ENCODE data around the gene MARCHF6.
"Not testable (repeated sequence)": the region's sequence is repeated elsewhere in the genome, so short reads cannot be mapped to it uniquely, and the experiment has no call there.

MARCHF6 gene

DNA sequence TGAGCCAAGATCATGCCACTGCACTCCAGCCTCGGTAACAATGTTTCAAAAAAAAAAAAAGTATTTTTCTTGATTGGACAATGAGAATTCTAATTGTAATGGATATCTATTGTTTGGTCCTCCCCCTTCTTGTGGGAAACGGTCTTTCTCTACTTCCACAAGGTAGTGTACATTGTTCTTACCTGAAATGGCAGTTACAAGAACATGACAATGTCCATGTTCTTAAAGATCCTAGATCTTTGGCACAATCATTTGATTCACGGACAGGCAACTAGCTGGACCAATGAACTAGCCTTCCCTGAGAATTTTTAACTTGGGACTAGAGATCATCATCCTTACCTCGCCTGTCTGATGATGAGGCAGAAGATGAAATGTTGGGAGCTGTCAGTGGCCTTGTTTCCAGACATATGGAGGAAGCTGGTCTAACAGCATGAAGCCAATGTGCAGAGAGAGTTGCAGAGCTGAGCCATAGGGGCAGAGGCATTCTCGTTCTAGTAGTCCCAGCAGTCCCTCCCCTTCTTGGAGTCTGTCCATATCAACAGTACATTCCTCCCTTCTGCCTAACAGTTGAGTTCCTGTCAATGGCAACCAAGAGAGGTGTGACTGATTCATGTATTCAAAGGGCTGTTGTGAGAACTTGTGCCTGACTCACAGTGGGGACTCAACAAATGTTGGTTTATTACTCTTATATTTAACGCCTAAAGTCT is 2.1 kb upstream of the MARCHF6 start:
- no peak for FAIRE-seq

DNA sequence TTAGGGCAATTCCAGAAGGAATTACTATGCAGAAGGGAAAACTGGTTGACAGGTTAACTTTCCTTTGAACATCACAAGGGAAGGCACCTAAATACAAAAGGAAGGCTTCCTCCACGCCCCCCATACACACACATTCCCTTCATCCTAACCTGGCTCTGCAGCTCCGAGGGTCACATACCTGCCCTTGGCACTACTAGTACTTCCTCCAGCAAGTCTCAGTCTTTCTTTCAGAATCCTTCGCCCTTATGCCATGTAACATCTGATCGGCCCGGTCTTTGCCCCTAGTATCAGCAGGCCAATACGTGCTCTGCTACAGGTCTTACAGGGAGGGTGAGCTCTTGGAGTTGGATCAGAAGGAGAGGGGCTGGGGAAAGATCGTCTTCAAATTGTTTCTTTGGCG is 1.6 kb upstream of the MARCHF6 start:
- FAIRE-seq, result no peak

DNA sequence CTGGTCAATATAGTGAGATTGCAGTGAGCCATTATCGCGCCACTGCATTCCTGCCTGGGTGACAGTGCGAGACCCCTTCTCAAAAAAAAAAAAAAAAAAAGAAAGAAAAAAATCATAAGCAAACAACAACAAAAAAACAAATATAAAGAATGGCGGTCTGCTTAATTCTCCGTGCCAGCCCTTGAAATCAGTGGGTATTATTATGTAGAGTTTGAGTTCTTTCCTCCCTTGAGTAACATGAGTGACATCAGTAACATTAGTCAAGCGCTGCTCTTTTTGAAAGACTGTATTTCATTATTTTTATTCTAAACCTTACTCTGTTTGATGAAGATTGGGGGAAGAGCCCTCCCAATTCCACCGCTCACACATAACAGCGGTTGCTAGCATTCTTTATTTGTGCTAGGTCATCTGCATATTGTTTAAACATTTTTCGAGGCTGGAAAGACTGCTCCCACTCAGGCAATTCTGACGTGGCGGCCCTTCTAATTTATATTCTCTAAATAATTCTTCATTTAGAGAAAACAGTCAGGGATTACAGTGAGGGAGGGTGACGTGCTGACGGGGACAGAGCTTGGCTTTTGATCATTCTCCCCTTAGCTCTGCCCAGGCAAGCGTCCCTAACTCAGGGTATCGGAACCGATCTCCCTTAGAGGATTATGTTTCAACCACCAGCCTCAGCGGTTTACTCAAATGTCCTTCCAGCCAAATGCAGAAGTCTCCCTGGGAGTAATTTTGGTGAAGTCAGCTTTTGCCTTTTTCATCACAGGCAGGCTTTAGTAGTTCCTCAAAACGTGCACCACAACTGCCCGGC is 860 bp upstream of the MARCHF6 start:
- FAIRE-seq, result no peak

DNA sequence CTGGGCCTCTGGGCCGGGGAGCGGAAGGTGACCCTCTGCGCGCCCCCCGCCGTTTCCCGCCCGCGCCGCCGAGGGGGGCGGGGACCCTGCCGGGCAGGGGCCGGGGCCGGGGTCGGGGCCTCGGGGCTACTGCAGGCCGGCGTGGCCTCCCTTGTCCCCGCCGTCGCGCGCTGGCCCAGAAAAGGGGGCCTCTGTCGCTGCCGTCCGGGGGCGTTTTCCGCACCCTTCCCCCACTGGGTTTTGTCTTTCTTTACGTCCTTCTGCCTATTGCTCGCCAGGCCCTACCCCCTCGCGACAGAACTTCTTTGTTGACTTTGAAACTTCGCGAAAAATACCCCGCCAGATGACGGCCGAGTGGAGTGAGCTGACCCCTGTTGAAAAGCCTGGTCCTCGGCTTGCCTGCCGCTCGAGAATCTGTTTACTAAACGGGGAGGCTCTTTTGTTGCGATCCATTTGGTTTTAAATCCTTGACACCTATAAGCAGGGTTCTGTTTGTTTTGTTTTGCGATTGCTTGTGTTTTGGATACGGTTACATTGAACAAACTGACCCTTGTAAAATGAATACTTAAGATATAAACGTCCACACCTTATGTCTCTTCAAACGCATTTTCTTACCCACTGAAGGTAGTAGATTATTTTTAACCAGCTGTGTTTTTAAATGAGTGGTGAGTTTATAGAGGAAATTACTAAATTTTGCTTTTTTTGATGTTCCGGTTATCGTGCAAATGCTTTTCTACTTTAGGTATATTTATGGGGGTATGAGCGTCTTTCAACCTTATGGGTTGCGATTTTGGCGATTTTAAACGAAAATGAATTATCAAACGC is 765 bp downstream of the MARCHF6 start:
- no peak for FAIRE-seq

DNA sequence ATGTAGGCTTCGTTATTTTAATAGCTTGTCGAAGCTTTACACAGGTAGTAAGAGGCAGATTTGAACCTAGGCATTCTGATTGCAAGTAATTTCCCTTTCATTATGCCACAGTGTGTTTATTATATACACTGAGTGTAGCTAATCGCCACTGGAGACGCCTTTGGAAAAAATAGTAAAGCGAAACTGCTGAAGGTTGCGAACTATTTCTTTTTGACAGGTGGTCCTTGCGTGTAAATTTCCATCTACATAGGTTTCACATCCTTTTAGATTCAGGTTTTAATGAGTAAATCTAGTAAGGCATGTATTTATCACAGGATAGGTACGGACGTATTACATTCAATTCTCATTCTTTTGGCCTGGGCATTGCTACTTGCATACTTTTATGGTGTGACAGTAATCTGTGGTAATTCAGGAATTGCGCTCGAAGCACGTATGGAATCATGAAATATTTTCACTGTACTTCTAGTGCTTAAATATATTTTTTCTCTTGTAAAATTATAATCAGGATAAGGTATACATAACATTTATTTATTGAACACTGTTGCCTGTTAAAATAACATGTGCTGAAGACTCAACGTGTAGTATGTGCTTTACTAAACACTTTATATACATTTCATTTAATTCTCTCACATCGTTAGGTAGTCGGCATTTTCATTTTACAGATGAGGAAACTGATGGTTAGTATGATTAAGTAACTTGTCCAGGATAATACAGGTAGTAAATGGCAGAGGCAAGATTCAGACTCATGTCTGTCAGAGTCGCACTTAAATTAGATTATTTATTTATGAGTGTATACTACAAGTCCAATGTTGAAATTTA is 1.8 kb downstream of the MARCHF6 start:
- FAIRE-seq, result no peak

DNA sequence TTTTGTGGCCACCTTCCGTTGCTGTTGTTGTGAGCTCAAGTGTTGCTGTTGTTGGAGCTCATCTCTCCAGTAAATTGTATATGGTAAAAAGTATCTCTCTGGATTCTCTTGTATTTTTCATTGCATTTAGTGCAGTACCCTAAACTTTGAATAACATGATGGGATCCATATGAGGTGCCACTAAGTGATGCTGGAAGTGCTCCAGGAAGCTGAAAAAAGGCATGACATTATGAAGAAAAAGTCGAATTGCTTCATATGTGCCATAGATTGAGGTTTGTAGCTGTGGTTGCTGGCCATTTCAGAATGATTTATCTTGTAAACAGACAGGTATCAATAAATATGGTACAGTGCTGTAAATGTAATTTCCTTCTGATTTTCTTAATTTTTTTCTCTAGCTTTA is 5.5 kb downstream of the MARCHF6 start:
- FAIRE-seq, result no peak

DNA sequence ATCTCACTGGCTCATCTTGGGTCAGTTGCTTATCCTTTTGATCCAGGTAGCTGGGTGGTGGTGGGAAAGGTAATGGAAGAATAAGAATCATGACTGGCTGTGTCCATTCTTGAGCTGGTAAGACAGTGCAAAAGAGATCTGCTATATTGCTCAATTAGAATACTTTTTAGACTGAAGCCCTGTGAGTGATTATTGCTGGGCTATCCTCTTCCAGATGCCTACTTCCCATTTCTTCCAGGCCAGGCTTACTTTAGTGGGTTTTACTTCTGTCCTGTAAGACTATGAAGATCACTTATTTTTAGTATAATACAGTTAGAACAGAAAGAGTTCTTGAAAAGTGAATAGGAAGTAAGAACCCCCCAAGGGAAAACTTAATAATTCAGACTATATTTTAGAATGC is 7.2 kb downstream of the MARCHF6 start:
- FAIRE-seq, result no peak

DNA sequence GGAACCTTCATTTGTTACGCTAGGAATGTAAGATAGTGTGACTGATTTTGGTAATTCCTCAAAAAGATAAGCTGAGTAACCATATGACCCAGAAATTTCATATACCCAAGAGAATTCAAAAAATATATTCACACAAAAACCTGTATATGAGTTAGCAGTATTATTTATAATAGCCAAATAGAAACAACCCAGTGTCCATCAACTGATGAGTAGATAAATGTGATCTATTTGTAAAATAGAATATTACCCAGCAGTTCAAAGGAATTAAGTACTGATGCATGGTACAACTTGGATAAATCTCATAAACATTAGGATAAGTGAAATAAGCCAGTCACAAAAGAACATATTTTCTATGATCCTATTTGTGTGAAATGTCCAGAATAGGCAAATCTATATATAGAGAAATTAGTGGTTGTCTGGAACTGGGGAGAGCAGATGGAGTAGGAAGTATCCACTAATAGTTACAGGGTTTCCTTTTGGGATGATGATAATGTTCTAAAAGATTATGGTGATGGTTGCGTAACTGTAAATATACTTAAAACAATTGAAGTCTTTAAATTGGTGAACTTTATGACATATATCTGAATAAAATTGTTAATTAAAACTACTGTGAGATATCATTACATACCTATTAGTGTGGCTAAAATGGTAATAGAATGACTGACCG is 10.2 kb downstream of the MARCHF6 start:
- no peak for FAIRE-seq

DNA sequence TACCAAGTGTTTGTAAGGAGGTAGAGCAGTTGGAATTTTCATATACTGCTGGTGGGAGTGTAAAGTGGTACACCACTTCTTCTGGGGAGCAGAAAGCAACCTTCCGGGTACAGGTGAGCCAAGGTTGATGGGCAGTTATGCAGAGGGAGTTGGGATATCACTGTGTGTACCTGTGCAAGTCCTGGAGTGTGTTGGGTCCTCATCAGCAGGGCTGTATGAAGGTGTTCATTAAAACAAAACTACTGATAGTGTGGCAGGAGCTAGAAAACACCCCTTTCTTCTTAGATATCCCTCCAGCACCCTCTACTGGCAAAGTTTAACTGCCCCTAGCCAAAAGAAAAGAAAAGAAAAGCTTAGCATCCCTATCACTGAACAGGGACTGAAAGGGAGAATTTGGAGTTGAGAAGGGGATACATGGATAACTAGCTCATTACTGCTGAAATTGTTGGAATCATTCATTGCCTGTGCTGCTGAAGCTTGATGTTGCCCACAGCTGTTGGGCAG is 10.7 kb downstream of the MARCHF6 start:
- no peak for FAIRE-seq

DNA sequence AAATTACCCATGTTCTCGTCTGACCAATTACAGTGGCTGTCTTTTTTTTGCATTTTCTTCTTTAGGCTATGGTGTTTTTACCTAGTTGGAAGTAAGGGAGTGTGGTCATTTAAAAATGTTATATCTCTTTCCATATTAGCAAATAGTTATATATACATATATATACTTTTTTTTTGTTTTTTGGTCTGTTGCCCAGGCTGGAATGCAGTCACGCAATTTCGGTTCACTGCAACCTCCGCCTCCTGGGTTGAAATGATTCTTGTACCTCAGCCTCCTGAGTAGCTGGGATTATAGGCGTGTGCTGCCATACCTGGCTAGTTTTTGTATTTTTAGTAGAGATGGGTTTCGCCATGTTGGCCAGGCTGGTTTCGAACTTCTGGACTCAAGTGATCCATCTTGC is 12.3 kb downstream of the MARCHF6 start:
- no peak for FAIRE-seq

DNA sequence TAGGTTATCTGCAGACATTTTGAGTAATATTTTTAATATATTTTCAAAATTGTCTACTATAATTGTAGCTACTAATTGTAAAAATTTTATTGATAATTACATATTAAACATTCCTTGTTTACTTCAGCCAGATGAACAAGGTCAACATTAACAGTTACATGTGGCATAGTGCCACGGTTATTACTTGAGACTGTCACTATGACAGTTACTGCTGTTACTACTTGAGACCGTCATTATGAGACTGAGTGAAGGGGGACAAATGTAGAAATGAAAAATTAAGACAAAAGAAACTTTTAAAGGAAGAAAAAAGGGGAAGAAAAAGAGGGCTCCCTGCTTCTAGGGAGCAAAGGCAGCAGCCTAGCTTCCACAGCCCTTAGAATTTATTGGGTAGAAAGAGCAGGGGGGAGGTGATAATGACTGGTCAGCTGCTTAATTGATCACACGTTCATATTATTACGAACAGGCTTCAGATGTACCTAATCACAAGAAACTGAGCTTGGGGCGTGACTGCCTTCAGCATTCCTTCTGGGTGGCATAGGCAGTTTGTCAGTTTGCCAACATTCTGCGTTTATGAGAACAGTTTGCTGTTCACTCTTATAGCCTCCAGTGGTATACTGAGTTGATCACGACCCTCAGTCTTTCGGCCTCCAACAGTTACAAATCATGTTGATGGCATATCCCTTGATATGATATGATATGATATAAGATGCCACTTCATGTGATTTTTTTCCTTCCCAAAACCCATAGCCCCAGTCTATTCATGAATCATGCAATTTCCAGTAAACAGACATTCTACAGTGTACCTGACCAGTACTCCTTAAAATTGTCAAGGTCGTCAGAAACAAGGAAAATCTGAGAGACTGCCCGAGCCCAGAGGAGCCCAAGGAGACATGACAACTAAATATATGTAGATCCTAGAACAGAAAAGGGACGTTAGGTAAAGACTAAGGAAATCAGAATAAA is 13.1 kb downstream of the MARCHF6 start:
- no peak for FAIRE-seq

DNA sequence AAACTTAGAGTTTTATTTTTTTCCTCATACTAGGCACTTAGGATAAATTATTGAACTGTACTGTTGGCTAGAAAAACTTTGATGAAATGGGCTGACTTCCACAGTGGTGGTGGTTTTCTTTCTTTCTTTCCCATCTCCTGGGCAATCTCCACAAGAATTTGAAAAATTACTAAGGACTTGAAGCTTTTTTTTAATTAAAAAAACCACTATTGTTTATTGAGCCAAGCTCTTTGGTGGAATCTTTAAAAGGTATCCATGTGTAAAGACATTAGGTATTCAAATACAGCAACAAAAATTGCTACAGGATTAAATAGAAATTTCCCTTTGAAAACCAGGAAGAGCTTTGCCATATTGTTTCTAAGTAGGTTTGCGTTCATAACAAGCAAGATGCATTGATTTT is 14.1 kb downstream of the MARCHF6 start:
- no peak for FAIRE-seq

DNA sequence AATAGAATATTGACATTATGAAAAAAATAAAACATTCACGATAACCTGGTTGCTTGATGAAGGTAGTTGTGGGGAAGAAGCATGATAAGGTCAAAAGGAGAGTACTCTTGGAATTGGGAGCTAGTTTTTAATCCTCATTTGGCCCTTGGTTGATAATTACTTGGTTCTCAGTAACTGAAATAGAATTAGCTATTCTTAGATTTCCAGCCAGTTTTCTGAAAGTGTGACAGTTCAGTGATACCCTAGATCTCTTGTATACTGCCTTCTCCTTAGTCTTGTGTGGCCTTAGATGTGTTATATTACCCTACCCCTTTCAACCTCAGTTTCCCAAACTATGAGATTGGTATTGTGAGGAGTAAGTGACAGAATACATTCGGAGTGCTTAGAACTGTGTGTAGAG is 17.4 kb downstream of the MARCHF6 start:
- no peak for FAIRE-seq

DNA sequence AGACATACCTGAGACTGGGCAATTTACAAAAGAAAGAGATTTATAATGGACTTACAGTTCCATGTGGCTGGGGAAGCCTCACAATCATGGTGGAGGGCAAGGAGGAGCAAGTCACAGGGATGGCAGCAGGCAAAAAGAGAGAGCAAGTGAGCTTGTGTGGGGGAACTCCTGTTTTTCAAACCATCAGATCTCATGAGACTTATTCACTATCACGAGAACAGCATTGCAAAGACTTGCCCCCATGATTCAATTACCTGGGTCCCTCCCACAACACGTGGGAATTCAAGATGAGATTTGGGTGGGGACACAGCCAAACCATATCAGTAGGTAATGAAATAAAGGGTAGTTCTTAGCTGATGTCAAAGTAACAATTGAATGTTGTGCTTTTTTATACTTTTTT is 17.9 kb downstream of the MARCHF6 start:
- not testable (repeated sequence) for FAIRE-seq

DNA sequence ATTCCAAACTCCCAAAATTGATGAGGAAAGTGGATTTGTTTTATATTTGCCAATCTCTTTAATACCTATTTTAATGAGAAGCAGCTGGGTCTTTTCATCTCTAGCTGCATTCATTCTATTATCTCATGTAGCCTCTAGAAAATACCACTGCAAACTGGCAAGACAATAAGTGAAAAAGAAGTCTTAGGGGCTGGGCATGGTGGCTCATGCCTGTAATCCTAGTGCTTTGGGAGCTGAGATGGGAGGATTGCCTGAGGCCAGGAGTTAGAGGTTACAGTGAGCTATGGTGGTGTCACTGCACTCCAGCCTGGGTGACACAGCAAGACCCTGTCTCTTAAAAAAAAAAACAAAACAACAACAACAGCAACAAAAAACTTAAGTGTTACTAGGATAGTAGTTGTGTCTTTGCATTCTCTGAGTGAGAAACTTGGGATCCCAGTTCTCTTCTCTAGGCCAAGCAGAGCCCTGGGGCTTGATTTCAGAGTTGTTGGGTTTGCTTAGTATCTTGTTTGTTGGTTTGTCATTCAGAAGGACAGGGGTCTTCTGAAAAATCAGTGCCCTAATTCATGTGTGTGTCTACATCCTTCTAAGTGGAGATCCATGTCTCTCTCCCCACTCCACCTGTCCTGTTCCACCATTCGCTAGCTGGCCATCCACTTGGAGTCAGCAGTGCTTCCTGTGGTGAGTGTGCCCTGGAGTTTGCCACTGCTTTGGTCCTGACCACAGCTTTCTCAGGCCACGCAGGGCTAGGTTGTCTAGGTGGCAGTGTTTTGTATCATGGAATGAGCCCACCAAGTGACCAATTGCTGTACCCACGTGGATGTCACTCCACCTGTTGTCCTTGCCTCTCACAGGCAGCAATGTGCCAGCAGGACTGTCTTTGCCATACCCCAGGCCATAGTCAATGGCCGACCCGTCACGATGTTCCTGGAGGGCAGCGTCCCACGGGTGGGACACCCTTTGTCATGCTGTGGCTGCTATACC is 19.5 kb downstream of the MARCHF6 start:
- no peak for FAIRE-seq

DNA sequence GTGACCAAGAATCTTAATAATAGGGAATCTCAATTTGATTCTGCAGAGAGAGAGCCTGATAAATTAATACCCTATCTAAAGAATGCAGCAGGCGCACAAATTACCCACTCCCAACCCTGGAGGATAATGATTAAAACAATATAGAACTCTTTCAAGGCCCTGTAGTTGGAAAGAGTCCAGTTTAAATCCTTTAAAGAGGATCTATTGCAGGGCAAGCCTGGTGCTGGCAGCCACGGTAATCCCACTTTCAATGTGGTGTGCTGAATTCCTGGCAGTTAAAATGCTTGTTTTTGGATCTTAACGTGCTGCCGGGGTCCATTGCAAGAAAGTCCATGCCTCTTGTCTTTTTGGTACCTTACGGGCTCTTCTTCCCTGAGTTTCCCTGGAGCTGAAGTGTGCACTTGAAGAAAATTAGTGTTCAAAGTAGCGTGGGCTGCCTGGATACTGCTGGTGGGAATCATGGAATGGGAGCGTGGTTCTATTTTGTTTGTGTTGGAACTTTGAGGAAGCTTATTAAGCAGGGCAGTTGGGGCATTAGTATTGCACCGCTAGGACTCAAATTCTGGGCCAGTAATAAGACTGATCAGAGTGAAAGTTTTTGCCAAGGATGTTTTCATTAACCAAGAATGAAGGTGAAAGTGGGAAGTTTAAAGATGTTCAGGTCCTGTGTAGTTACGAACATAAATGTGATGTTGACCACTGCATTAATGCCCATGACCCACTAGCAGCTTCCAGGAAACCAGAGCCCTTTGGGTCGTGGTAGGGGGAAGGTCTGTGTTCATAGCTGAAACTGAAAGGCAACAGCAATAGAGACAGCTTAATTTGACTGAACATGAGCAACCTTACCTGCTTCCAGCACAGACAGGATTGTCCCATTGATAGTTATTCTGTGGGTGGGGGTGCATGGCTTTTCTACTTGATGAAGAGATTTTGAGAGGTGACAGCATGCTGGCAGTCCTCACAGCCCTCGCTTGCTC is 20.8 kb downstream of the MARCHF6 start:
- FAIRE-seq, result no peak

DNA sequence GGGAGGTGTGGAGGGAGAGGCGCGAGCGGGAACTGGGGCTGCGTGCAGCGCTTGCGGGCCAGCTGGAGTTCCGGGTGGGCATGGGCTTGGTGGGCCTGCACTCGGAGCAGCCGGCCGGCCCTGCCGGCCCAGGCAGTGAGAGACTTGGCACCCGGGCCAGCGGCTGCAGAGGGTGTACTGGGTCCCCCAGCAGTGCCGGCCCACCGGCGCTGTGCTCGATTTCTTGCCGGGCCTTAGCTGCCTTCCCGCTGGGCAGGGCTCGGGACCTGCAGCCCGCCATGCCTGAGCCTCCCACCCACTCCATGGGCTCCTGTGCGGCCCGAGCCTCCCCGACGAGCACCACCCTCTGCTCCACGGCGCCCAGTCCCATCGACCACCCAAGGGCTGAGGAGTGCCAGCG is 21.7 kb downstream of the MARCHF6 start:
- FAIRE-seq, result not testable (repeated sequence)

DNA sequence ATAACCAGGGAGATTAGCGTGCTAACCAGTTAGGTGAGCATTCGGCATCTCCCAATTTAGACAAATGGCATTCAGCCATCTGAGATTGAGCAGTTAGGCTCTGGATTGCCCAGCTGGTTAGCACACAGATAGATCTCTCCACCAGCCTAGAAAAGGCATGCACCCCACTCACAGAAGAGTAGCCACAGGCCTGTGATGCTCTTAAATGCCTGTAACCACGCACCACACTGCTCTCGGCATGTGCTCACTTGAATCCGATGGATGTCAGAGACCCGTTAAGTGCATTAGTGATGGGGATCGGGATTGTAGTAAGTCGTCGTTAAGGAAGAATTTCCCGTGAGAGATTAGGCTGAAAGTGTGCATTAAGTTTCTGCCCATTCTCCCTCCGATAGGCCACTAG is 23.0 kb downstream of the MARCHF6 start:
- no peak for FAIRE-seq
